IMR-90 (cell line): Measurements from ENCODE around the gene SCAMP2. TPM values are rescaled to one million over a fixed set of nuclear protein-coding genes. Genes with fewer than 3 reads are reported as not detected.

Source experiments
- ATAC-seq: fragments of 200-7000 bp; cut with Tn5 transposase; 2 replicates; pipeline ENCODE4 v1.9.1; 2020; ENCODE audit warnings: low read depth, mild to moderate bottlenecking, moderate library complexity
- BruUV-seq: library from RNA; stranded (reverse); fragments of 400-500 nt; replicated peaks from 2 replicates; lab custom pipeline; 2021; lab: Mats Ljungman, UMichigan
- CTCF ChIA-PET: fragments of 300-600 bp; formaldehyde crosslinking; extraction: SDS; loops from one replicate; lab custom pipeline; 2021; ENCODE audit warnings: antibody characterized with exemption; lab: Yijun Ruan, JAX
- POLR2A ChIA-PET: fragments of 300-600 bp; sonication (Branson Sonifier 250); formaldehyde crosslinking; loops from one replicate; lab custom pipeline; 2022; ENCODE audit warnings: antibody characterized with exemption; ENCODE audit not compliant: unreplicated experiment; lab: Charles Lee
- DNase-seq: peaks from one replicate; pipeline ENCODE4 v3.0.0; 2013
- H2AFZ ChIP-seq: replicated peaks from 2 replicates; pipeline ENCODE3; 2013; ENCODE audit warnings: low read length, mild to moderate bottlenecking; ENCODE audit not compliant: poor library complexity
- H2AK5ac ChIP-seq: 2 replicates; pipeline ENCODE4 v1.6.1; 2013; ENCODE audit warnings: low read depth, low read length, inconsistent platforms
- H2AK9ac ChIP-seq: replicated peaks from 2 replicates; pipeline ENCODE3; 2013; ENCODE audit warnings: mild to moderate bottlenecking, low read depth, low read length, moderate library complexity; ENCODE audit not compliant: poor library complexity
- H2BK120ac ChIP-seq: 2 replicates; pipeline ENCODE4 v1.6.1; 2013; ENCODE audit warnings: low read depth, low read length, inconsistent platforms
- H2BK15ac ChIP-seq: 3 replicates; pipeline ENCODE4 v1.6.1; 2013; ENCODE audit warnings: low read depth, low read length, inconsistent platforms
- H2BK20ac ChIP-seq: 2 replicates; pipeline ENCODE4 v1.6.1; 2013; ENCODE audit warnings: low read depth, mild to moderate bottlenecking, inconsistent platforms, low read length, moderate library complexity
- H2BK5ac ChIP-seq: 2 replicates; pipeline ENCODE4 v1.6.1; 2013; ENCODE audit warnings: mild to moderate bottlenecking, low read depth, low read length, inconsistent platforms; ENCODE audit not compliant: poor library complexity, severe bottlenecking
- H3K14ac ChIP-seq: replicated peaks from 2 replicates; pipeline ENCODE4 v1.6.1; 2013; ENCODE audit warnings: low read depth, low read length, inconsistent platforms
- H3K18ac ChIP-seq: 2 replicates; pipeline ENCODE4 v1.6.1; 2013; ENCODE audit warnings: low read depth, low read length, control low read depth
- H3K23ac ChIP-seq: 2 replicates; pipeline ENCODE4 v1.6.1; 2013; ENCODE audit warnings: low read depth, low read length, inconsistent platforms
- H3K27ac ChIP-seq: 2 replicates; pipeline ENCODE4 v1.5.1; 2013; ENCODE audit warnings: mild to moderate bottlenecking, control low read depth, low read length; ENCODE audit not compliant: insufficient read depth
- H3K27me3 ChIP-seq: 2 replicates; pipeline ENCODE4 v1.6.1; 2013; ENCODE audit warnings: low read length; ENCODE audit not compliant: control insufficient read depth, insufficient read depth
- H3K36me3 ChIP-seq: 2 replicates; pipeline ENCODE4 v1.6.1; 2013; ENCODE audit warnings: low read length, mixed read lengths; ENCODE audit not compliant: control insufficient read depth, insufficient read depth
- H3K4ac ChIP-seq: 2 replicates; pipeline ENCODE4 v1.6.1; 2013; ENCODE audit warnings: low read depth, low read length, inconsistent platforms
- H3K4me1 ChIP-seq: 2 replicates; pipeline ENCODE4 v1.6.1; 2013; ENCODE audit warnings: low read length, mixed read lengths; ENCODE audit not compliant: control insufficient read depth, insufficient read depth
- H3K4me2 ChIP-seq: 2 replicates; pipeline ENCODE4 v1.6.1; 2013; ENCODE audit warnings: low read depth, mild to moderate bottlenecking, control low read depth, low read length, moderate library complexity
- H3K4me3 ChIP-seq: 2 replicates; pipeline ENCODE4 v1.5.1; 2013; ENCODE audit warnings: low read depth, mild to moderate bottlenecking, control low read depth, low read length, moderate library complexity; ENCODE audit not compliant: insufficient read depth
- H3K56ac ChIP-seq: 2 replicates; pipeline ENCODE4 v1.6.1; 2013; ENCODE audit warnings: low read length, inconsistent platforms; ENCODE audit not compliant: insufficient read depth; ENCODE audit errors: extremely low read depth
- H3K79me1 ChIP-seq, 2 experiments: 2 replicates each; pipeline ENCODE4 v1.6.1; 2013; ENCODE audit warnings: low read length in 2 of 2, inconsistent platforms in 1 of 2, low read depth in 1 of 2
- H3K9ac ChIP-seq: 2 replicates; pipeline ENCODE4 v1.6.1; 2013; ENCODE audit warnings: low read depth, low read length, control low read depth
- H3K9me1 ChIP-seq: 2 replicates; pipeline ENCODE4 v1.6.1; 2013; ENCODE audit warnings: low read length, inconsistent platforms; ENCODE audit not compliant: insufficient read depth
- H3K9me3 ChIP-seq: 2 replicates; pipeline ENCODE4 v1.6.1; 2013; ENCODE audit warnings: low read length; ENCODE audit not compliant: control insufficient read depth, insufficient read depth
- H4K20me1 ChIP-seq: 2 replicates; pipeline ENCODE4 v1.6.1; 2013; ENCODE audit warnings: low read length, inconsistent platforms; ENCODE audit not compliant: insufficient read depth
- H4K5ac ChIP-seq: 2 replicates; pipeline ENCODE4 v1.6.1; 2013; ENCODE audit warnings: mild to moderate bottlenecking, low read depth, low read length, control low read depth
- H4K8ac ChIP-seq, 2 experiments: 2 replicates each; pipeline ENCODE4 v1.6.1; 2013; ENCODE audit warnings: low read depth in 2 of 2, low read length in 2 of 2, control low read depth in 1 of 2, inconsistent platforms in 1 of 2
- H4K91ac ChIP-seq: 2 replicates; pipeline ENCODE4 v1.6.1; 2013; ENCODE audit warnings: low read depth, low read length, inconsistent platforms; ENCODE audit not compliant: insufficient read depth
- BHLHE40 ChIP-seq: fragments of 150-350 bp; IDR thresholded peaks from 2 replicates; pipeline ENCODE4 v1.6.1; 2016; ENCODE audit warnings: mild to moderate bottlenecking, low read depth, low read length
- CHD1 ChIP-seq: IDR thresholded peaks from 2 replicates; pipeline ENCODE4 v1.6.1; 2012; ENCODE audit warnings: low read depth, low read length, improper control_type of control experiment
- CTCF ChIP-seq: conservative IDR thresholded peaks from 2 replicates; pipeline ENCODE4 v1.5.1; 2012; ENCODE audit warnings: mild to moderate bottlenecking, low read depth, low read length, improper control_type of control experiment
- FOS ChIP-seq: fragments of 150-350 bp; IDR thresholded peaks from 2 replicates; pipeline ENCODE4 v1.6.1; 2016; ENCODE audit warnings: low read depth, low read length
- MAFK ChIP-seq: IDR thresholded peaks from 2 replicates; pipeline ENCODE4 v1.6.1; 2012; ENCODE audit warnings: low read depth, low read length, improper control_type of control experiment
- MAZ ChIP-seq: IDR thresholded peaks from 2 replicates; pipeline ENCODE4 v1.6.1; 2012; ENCODE audit warnings: low read depth, mild to moderate bottlenecking, low read length, improper control_type of control experiment, moderate library complexity, borderline replicate concordance
- MXI1 ChIP-seq: IDR thresholded peaks from 2 replicates; pipeline ENCODE4 v1.6.1; 2012; ENCODE audit warnings: low read depth, mild to moderate bottlenecking, low read length, moderate library complexity, borderline replicate concordance
- RAD21 ChIP-seq: IDR thresholded peaks from 2 replicates; pipeline ENCODE4 v1.6.1; 2012; ENCODE audit warnings: low read length, improper control_type of control experiment
- RCOR1 ChIP-seq: IDR thresholded peaks from 2 replicates; pipeline ENCODE4 v1.6.1; 2012; ENCODE audit warnings: mild to moderate bottlenecking, low read length, improper control_type of control experiment; ENCODE audit not compliant: insufficient replicate concordance
- RFX5 ChIP-seq: IDR thresholded peaks from 2 replicates; pipeline ENCODE4 v1.8.0; 2012; ENCODE audit warnings: low read depth, mild to moderate bottlenecking, low read length, moderate library complexity
- USF2 ChIP-seq: fragments of 150-350 bp; IDR thresholded peaks from 2 replicates; pipeline ENCODE4 v1.6.1; 2017; ENCODE audit warnings: mild to moderate bottlenecking, antibody characterized with exemption, low read length, low read depth
- WGBS, 2 experiments: methylation state at CpG; one replicate each; pipeline versions ENCODE4 v1.1.5 to v1.1.7; 2013; ENCODE audit warnings: missing lambda C conversion rate in 2 of 2; ENCODE audit not compliant: insufficient read length in 1 of 2; ENCODE audit errors: extremely low coverage in 2 of 2; 5-methylcytosine and 5-hydroxymethylcytosine counted together
- dilution Hi-C: fragments of 300-500 bp; cut with HindIII; formaldehyde crosslinking; loops from one replicate; pipeline ENCODE4 v1.14.3; 2018; ENCODE audit warnings: low sequenced_read_pairs; ENCODE audit not compliant: unreplicated experiment
- in situ Hi-C: fragments of 300-500 bp; cut with MboI; formaldehyde crosslinking; loops from 3 replicates; pipeline ENCODE4 v1.14.3; 2019; ENCODE audit warnings: low sequenced_read_pairs, inconsistent platforms, mixed read lengths
- intact Hi-C: fragments of 100-400 bp; cut with micrococcal nuclease; formaldehyde crosslinking; loops from 2 replicates; pipeline ENCODE4 v1.10.0; 2022
- polyA plus RNA-seq, 3 experiments: library from polyadenylated mRNA; depleted of rRNA; stranded (reverse); fragments of >200 nt; gene quantifications; 2 replicates each; pipeline ENCODE4 v1.2.3, GENCODE V29; 2012; ENCODE audit warnings: low replicate concordance in 1 of 3
- total RNA-seq: library from RNA; depleted of rRNA; stranded (reverse); fragments of >200 nt; gene quantifications from 2 replicates; pipeline ENCODE4 v1.2.3, GENCODE V29; 2012

Gene SCAMP2
- total and polyA plus RNA-seq, 2 of the 4 experiments (the other 2 are of a cell fraction), result 25.8 to 111 TPM

- TF ChIP-seq RCOR1, result no peak
- TF ChIP-seq MAZ, result peak; percentile 88; the same call in 1 of the 2 replicates
- peak; percentile 96 for TF ChIP-seq MXI1
These were observed 30.4 kb downstream of the SCAMP2 start, which contains the start of gene ULK3 (continued) for GRCh38 chr15:74842581-74843444.

- no peak overlapping the region for H4K5ac ChIP-seq
- no peaks in the 10 kb centered on the region for H3K9me3 ChIP-seq
- intact Hi-C loops, result loop anchor here (5.0 kb wide), 2 partner anchors 50 to 65 kb away; partner anchors contain the start of genes FAM219B and MPI
- peaks cover 0 to 17% of the 10 kb centered on the region in 2 experiments; a peak in 1 of 4 replicates for H3K79me1 ChIP-seq
- H2BK15ac ChIP-seq, result no peak overlapping the region
- H3K23ac ChIP-seq, result peak overlapping the region; percentile 35; the same call in 1 of the 2 replicates
- no peak overlapping the region for H2BK120ac ChIP-seq
- peak overlapping the region; percentile 91 for H3K4me3 ChIP-seq
- H2BK5ac ChIP-seq, result no peak overlapping the region
- in situ Hi-C loops, result no loop called here
- H2AFZ ChIP-seq, result no peak overlapping the region
- no peaks in the 10 kb centered on the region for H3K27me3 ChIP-seq
- H4K91ac ChIP-seq, result no peak overlapping the region
- no TSS peak for BruUV-seq
- H3K4me2 ChIP-seq, result peak overlapping the region; percentile 83
- no peak overlapping the region for H3K18ac ChIP-seq
- H2AK9ac ChIP-seq, result peak overlapping the region; percentile 78
- H3K4me1 ChIP-seq, result peaks cover 4% of the 10 kb centered on the region; the same call in 1 of the 2 replicates
- ChIA-PET POLR2A (no interaction called here), CTCF (no interaction called here)
- peak overlapping the region; percentile 79; the same call in 1 of the 2 replicates for H3K9ac ChIP-seq
- H3K9me1 ChIP-seq, result 0 out of 2 replicates have a peak, but pooled peaks cover 3% of the 10 kb centered on the region
- DNase-seq, result no peak
- H3K14ac ChIP-seq, result 0 out of 2 replicates have a peak overlapping the region, but pooled peaks have one; percentile 78
- H2AK5ac ChIP-seq, result no peak overlapping the region; the same call in 1 of the 2 replicates
- H2BK20ac ChIP-seq, result no peak overlapping the region
- no peak overlapping the region for H4K8ac ChIP-seq
- 67% methylated on average over 1 of the region's 14 CpGs; no CpG with 5 or more reads in 1 of the 2 experiments for WGBS, 2 experiments
- no peak for ATAC-seq
- H4K20me1 ChIP-seq, result no peaks in the 10 kb centered on the region
- no peak overlapping the region for H3K56ac ChIP-seq
- H3K27ac ChIP-seq, result no peak overlapping the region
- H3K4ac ChIP-seq, result peak overlapping the region; percentile 19; the same call in 1 of the 2 replicates
- dilution Hi-C loops, result no loop called here
- H3K36me3 ChIP-seq, result peaks cover 10% of the 10 kb centered on the region
- TF ChIP-seq RCOR1 (no peak), MXI1 (no peak), USF2 (no peak), CHD1 (no peak), CTCF (no peak), MAZ (no peak), RAD21 (no peak), BHLHE40 (no peak), MAFK (no peak), FOS (no peak), RFX5 (no peak)
These were observed 31.2 kb downstream of the SCAMP2 start for GRCh38 chr15:74841891-74842373.
